ENCODE results near the gene ERGIC3.

Gene ERGIC3

GRCh38 chr20:35529552-35529951, 12.3 kb upstream of the ERGIC3 start, which contains the start of gene C20orf173:
TSS of gene C20orf173 (minus strand) at chr20:35529652. CDS start at chr20:35529373, 279 bp downstream.
- no peak within 1 kb of the TSS for H4K8ac ChIP-seq (ENCODE audit: low read depth, low read length)
- WGBS, 2 donors (ENCODE audit: extremely low coverage in 2 of 2, insufficient read length in 2 of 2, insufficient replicate concordance in 1 of 2): no CpG with 5 or more reads among the region's 2 CpGs

GRCh38 chr20:35539756-35540212, 2.1 kb upstream of the ERGIC3 start:
- Histone ChIP-seq H3K4ac (ENCODE audit: low read length) (no peak overlapping the region), H3K4me1 (ENCODE audit: control insufficient read depth in 2 of 2, insufficient read depth in 1 of 2, low read depth in 1 of 2, low read length in 2 of 2) (peaks cover 7 to 12% of the 10 kb centered on the region in 2 donors), H3K14ac (ENCODE audit: low read length) (no peak overlapping the region), H2BK5ac (ENCODE audit: low read length) (no peak overlapping the region), H3K27ac (replicated peaks; ENCODE audit: low read length) (no peak overlapping the region), H3K27me3 (ENCODE audit: control insufficient read depth in 3 of 3, insufficient read depth in 3 of 3, low read depth in 1 of 3, low read length in 3 of 3) (no peaks in the 10 kb centered on the region), H3K79me1 (ENCODE audit: low read depth, low read length) (peaks cover 2% of the 10 kb centered on the region), H3K4me3 (ENCODE audit: low read length in 2 of 2) (peak overlapping the region; percentile 41 to 80), H2AFZ (ENCODE audit: low read length) (peak overlapping the region; percentile 64), H2AK5ac (ENCODE audit: low read depth, low read length) (no peak overlapping the region), H2BK120ac (ENCODE audit: low read depth, low read length) (no peak overlapping the region), H3K36me3 (replicated peaks in 1 of 2; ENCODE audit: control insufficient read depth in 2 of 2, insufficient read depth in 2 of 2, low read length in 2 of 2) (peaks cover 3 to 18% of the 10 kb centered on the region in 2 donors), H4K91ac (ENCODE audit: low read depth, low read length, poor library complexity) (no peak overlapping the region), H3K18ac (ENCODE audit: low read length) (no peak overlapping the region), H3K4me2 (ENCODE audit: insufficient read depth, low read length, poor library complexity, severe bottlenecking) (peak overlapping the region; percentile 69), H3K9me3 (replicated peaks in 1 of 2; ENCODE audit: control insufficient read depth in 2 of 2, insufficient read depth in 1 of 2, low read depth in 1 of 2, low read length in 2 of 2) (no peaks in the 10 kb centered on the region), H4K8ac (ENCODE audit: low read depth, low read length) (no peak overlapping the region), H2BK12ac (ENCODE audit: low read length) (no peak overlapping the region), H3K23ac (ENCODE audit: low read depth, low read length, poor library complexity) (no peak overlapping the region), H3K9ac (ENCODE audit: low read depth, low read length, poor library complexity) (peak overlapping the region; percentile 74), H2BK15ac (ENCODE audit: low read length) (no peak overlapping the region)
- DNase-seq (ENCODE audit: low spot score): peak; percentile 69
- no CpG with 5 or more reads among the region's 11 CpGs for WGBS, 2 donors (ENCODE audit: extremely low coverage in 2 of 2, insufficient read length in 2 of 2, insufficient replicate concordance in 1 of 2)

More at GRCh38 chr20:35529552-35529951, 12.3 kb upstream of the ERGIC3 start, which contains the start of gene C20orf173:
- H3K79me1 ChIP-seq (ENCODE audit: low read depth, low read length): no peaks in the 10 kb centered on the region
- no peak within 1 kb of the TSS for H2BK120ac ChIP-seq (ENCODE audit: low read depth, low read length)
- no peak within 1 kb of the TSS for H3K18ac ChIP-seq (ENCODE audit: low read length)
- no peaks in the 10 kb centered on the region for H3K27me3 ChIP-seq (ENCODE audit: control insufficient read depth in 3 of 3, insufficient read depth in 3 of 3, low read depth in 1 of 3, low read length in 3 of 3)
- no peak within 1 kb of the TSS for H4K91ac ChIP-seq (ENCODE audit: low read depth, low read length, poor library complexity)
- H3K9me3 ChIP-seq (replicated peaks in 1 of 2; ENCODE audit: control insufficient read depth in 2 of 2, insufficient read depth in 1 of 2, low read depth in 1 of 2, low read length in 2 of 2): peaks cover 3 to 5% of the 10 kb centered on the region in 2 donors
- H3K14ac ChIP-seq (ENCODE audit: low read length): no peak within 1 kb of the TSS
- H3K9ac ChIP-seq (ENCODE audit: low read depth, low read length, poor library complexity): no peak within 1 kb of the TSS
- H3K4me1 ChIP-seq (ENCODE audit: control insufficient read depth in 2 of 2, insufficient read depth in 1 of 2, low read depth in 1 of 2, low read length in 2 of 2): peaks cover 0 to 3% of the 10 kb centered on the region in 2 donors
- H3K36me3 ChIP-seq (replicated peaks in 1 of 2; ENCODE audit: control insufficient read depth in 2 of 2, insufficient read depth in 2 of 2, low read length in 2 of 2): no peaks in the 10 kb centered on the region
- H3K27ac ChIP-seq (replicated peaks; ENCODE audit: low read length): no peak within 1 kb of the TSS
- H3K4me3 ChIP-seq (ENCODE audit: low read length in 2 of 2): no peak within 1 kb of the TSS
- no peak within 1 kb of the TSS for H2BK15ac ChIP-seq (ENCODE audit: low read length)
- DNase-seq (ENCODE audit: low spot score): no peak
- H2AFZ ChIP-seq (ENCODE audit: low read length): peak within 1 kb of the TSS; percentile 48
- H3K4ac ChIP-seq (ENCODE audit: low read length): no peak within 1 kb of the TSS
- H2BK12ac ChIP-seq (ENCODE audit: low read length): no peak within 1 kb of the TSS
- no peak within 1 kb of the TSS for H2BK5ac ChIP-seq (ENCODE audit: low read length)
- no peak within 1 kb of the TSS for H3K4me2 ChIP-seq (ENCODE audit: insufficient read depth, low read length, poor library complexity, severe bottlenecking)
- no peak within 1 kb of the TSS for H2AK5ac ChIP-seq (ENCODE audit: low read depth, low read length)
- no peak within 1 kb of the TSS for H3K23ac ChIP-seq (ENCODE audit: low read depth, low read length, poor library complexity)

- H3K9me3 ChIP-seq (replicated peaks in 1 of 2; ENCODE audit: control insufficient read depth in 2 of 2, insufficient read depth in 1 of 2, low read depth in 1 of 2, low read length in 2 of 2): no peaks in the 10 kb centered on the region
- H3K18ac ChIP-seq (ENCODE audit: low read length): peak overlapping the region; percentile 73
- no peak overlapping the region for H3K9ac ChIP-seq (ENCODE audit: low read depth, low read length, poor library complexity)
- no peak overlapping the region for H3K4ac ChIP-seq (ENCODE audit: low read length)
- H3K23ac ChIP-seq (ENCODE audit: low read depth, low read length, poor library complexity): no peak overlapping the region
- H3K27me3 ChIP-seq (ENCODE audit: control insufficient read depth in 3 of 3, insufficient read depth in 3 of 3, low read depth in 1 of 3, low read length in 3 of 3): no peaks in the 10 kb centered on the region
- H2BK120ac ChIP-seq (ENCODE audit: low read depth, low read length): no peak overlapping the region
- peaks cover 7 to 12% of the 10 kb centered on the region in 2 donors for H3K4me1 ChIP-seq (ENCODE audit: control insufficient read depth in 2 of 2, insufficient read depth in 1 of 2, low read depth in 1 of 2, low read length in 2 of 2)
- H2BK12ac ChIP-seq (ENCODE audit: low read length): no peak overlapping the region
- no CpG with 5 or more reads among the region's 13 CpGs for WGBS, 2 donors (ENCODE audit: extremely low coverage in 2 of 2, insufficient read length in 2 of 2, insufficient replicate concordance in 1 of 2)
- no peak for DNase-seq (ENCODE audit: low spot score)
- no peak overlapping the region for H2AK5ac ChIP-seq (ENCODE audit: low read depth, low read length)
- peak overlapping the region; percentile 94 for H2AFZ ChIP-seq (ENCODE audit: low read length)
- H3K4me3 ChIP-seq (ENCODE audit: low read length in 2 of 2): peak overlapping the region; percentile 70 to 78
- H3K27ac ChIP-seq (replicated peaks; ENCODE audit: low read length): no peak overlapping the region
- H2BK15ac ChIP-seq (ENCODE audit: low read length): no peak overlapping the region
- no peak overlapping the region for H3K14ac ChIP-seq (ENCODE audit: low read length)
- H4K91ac ChIP-seq (ENCODE audit: low read depth, low read length, poor library complexity): no peak overlapping the region
- peaks cover 7 to 30% of the 10 kb centered on the region in 2 donors for H3K36me3 ChIP-seq (replicated peaks in 1 of 2; ENCODE audit: control insufficient read depth in 2 of 2, insufficient read depth in 2 of 2, low read length in 2 of 2)
- H3K4me2 ChIP-seq (ENCODE audit: insufficient read depth, low read length, poor library complexity, severe bottlenecking): peak overlapping the region; percentile 91
- H2BK5ac ChIP-seq (ENCODE audit: low read length): no peak overlapping the region
- peaks cover 2% of the 10 kb centered on the region for H3K79me1 ChIP-seq (ENCODE audit: low read depth, low read length)
- no peak overlapping the region for H4K8ac ChIP-seq (ENCODE audit: low read depth, low read length)
Measured at GRCh38 chr20:35541118-35541782, 628 bp upstream of the ERGIC3 start.

- H3K9me3 ChIP-seq (replicated peaks in 1 of 2; ENCODE audit: control insufficient read depth in 2 of 2, insufficient read depth in 1 of 2, low read depth in 1 of 2, low read length in 2 of 2): no peaks in the 10 kb centered on the region
- peaks cover 7 to 12% of the 10 kb centered on the region in 2 donors for H3K4me1 ChIP-seq (ENCODE audit: control insufficient read depth in 2 of 2, insufficient read depth in 1 of 2, low read depth in 1 of 2, low read length in 2 of 2)
- H3K4me3 ChIP-seq (ENCODE audit: low read length in 2 of 2): peak overlapping the region in 1 of 2 donors; percentile 78
- H3K23ac ChIP-seq (ENCODE audit: low read depth, low read length, poor library complexity): no peak overlapping the region
- H2BK120ac ChIP-seq (ENCODE audit: low read depth, low read length): no peak overlapping the region
- WGBS, 2 donors (ENCODE audit: extremely low coverage in 2 of 2, insufficient read length in 2 of 2, insufficient replicate concordance in 1 of 2): no CpG with 5 or more reads among the region's 1 CpG
- H2BK5ac ChIP-seq (ENCODE audit: low read length): no peak overlapping the region
- peak overlapping the region; percentile 95 for H3K9ac ChIP-seq (ENCODE audit: low read depth, low read length, poor library complexity)
- no peak overlapping the region for H4K8ac ChIP-seq (ENCODE audit: low read depth, low read length)
- peak overlapping the region; percentile 91 for H3K4me2 ChIP-seq (ENCODE audit: insufficient read depth, low read length, poor library complexity, severe bottlenecking)
- no peak overlapping the region for H2BK12ac ChIP-seq (ENCODE audit: low read length)
- no peaks in the 10 kb centered on the region for H3K27me3 ChIP-seq (ENCODE audit: control insufficient read depth in 3 of 3, insufficient read depth in 3 of 3, low read depth in 1 of 3, low read length in 3 of 3)
- no peak overlapping the region for H3K18ac ChIP-seq (ENCODE audit: low read length)
- no peak for DNase-seq (ENCODE audit: low spot score)
- no peak overlapping the region for H4K91ac ChIP-seq (ENCODE audit: low read depth, low read length, poor library complexity)
- no peak overlapping the region for H2BK15ac ChIP-seq (ENCODE audit: low read length)
- no peak overlapping the region for H3K27ac ChIP-seq (replicated peaks; ENCODE audit: low read length)
- H2AFZ ChIP-seq (ENCODE audit: low read length): no peak overlapping the region
- H3K14ac ChIP-seq (ENCODE audit: low read length): no peak overlapping the region
- peaks cover 17 to 47% of the 10 kb centered on the region in 2 donors for H3K36me3 ChIP-seq (replicated peaks in 1 of 2; ENCODE audit: control insufficient read depth in 2 of 2, insufficient read depth in 2 of 2, low read length in 2 of 2)
- H2AK5ac ChIP-seq (ENCODE audit: low read depth, low read length): peak overlapping the region; percentile 65
- H3K4ac ChIP-seq (ENCODE audit: low read length): no peak overlapping the region
- H3K79me1 ChIP-seq (ENCODE audit: low read depth, low read length): peaks cover 2% of the 10 kb centered on the region
Measured at GRCh38 chr20:35542990-35543389, 1.1 kb downstream of the ERGIC3 start.

Measured in neuronal stem cell (in vitro differentiated cells).